HG02970 (cell line): ENCODE measurements around the gene GPR179.

Experiments used
- ATAC-seq: cut with Tn5 transposase; IDR thresholded peaks from one replicate; pipeline ENCODE4 v1.9.1; 2021; ENCODE audit warnings: mild to moderate bottlenecking, moderate library complexity, moderate number of reproducible peaks; ENCODE audit not compliant: unreplicated experiment, low FRiP score

GPR179 gene

GRCh38 chr17:38349097-38349730, 5.5 kb upstream of the GPR179 start:
- no peak for ATAC-seq

- no peak for ATAC-seq
Observed at GRCh38 chr17:38345743-38346142, 2.0 kb upstream of the GPR179 start.

GRCh38 chr17:38344420-38344745, 627 bp upstream of the GPR179 start:
- ATAC-seq: no peak

- no peak for ATAC-seq
Observed at GRCh38 chr17:38342886-38343607, 709 bp downstream of the GPR179 start.

GRCh38 chr17:38341035-38341721, 2.6 kb downstream of the GPR179 start:
- no peak for ATAC-seq

GRCh38 chr17:38339891-38340290, 3.9 kb downstream of the GPR179 start:
- no peak for ATAC-seq

GRCh38 chr17:38338535-38338934, 5.2 kb downstream of the GPR179 start:
- ATAC-seq: no peak

- ATAC-seq: no peak
Observed at GRCh38 chr17:38338053-38338452, 5.7 kb downstream of the GPR179 start.

- ATAC-seq: no peak
Observed at GRCh38 chr17:38336838-38337237, 6.9 kb downstream of the GPR179 start.

- no peak for ATAC-seq
Observed at GRCh38 chr17:38334480-38335364, 9.0 kb downstream of the GPR179 start.

GRCh38 chr17:38333635-38334295, 10.0 kb downstream of the GPR179 start:
- ATAC-seq: no peak

GRCh38 chr17:38332735-38333134, 11.0 kb downstream of the GPR179 start:
- ATAC-seq: no peak

- no peak for ATAC-seq
Observed at GRCh38 chr17:38330941-38331411, 12.8 kb downstream of the GPR179 start.

- ATAC-seq: no peak
Observed at GRCh38 chr17:38329808-38330730, 13.7 kb downstream of the GPR179 start.

GRCh38 chr17:38329284-38329683, 14.5 kb downstream of the GPR179 start:
- no peak for ATAC-seq

- ATAC-seq: no peak
Observed at GRCh38 chr17:38328620-38329019, 15.1 kb downstream of the GPR179 start.

GRCh38 chr17:38327936-38328335, 15.8 kb downstream of the GPR179 start:
- no peak for ATAC-seq

GRCh38 chr17:38326996-38327792, 16.6 kb downstream of the GPR179 start:
- no peak for ATAC-seq
